ENCODE results near the gene PTPN3. TPM values are rescaled to one million over a fixed set of nuclear protein-coding genes. Genes with fewer than 3 reads are reported as not detected.

The PTPN3 gene
- total and polyA plus RNA-seq, 2 donors from 2014 or later, result 33.7 to 40.6 TPM

DNA sequence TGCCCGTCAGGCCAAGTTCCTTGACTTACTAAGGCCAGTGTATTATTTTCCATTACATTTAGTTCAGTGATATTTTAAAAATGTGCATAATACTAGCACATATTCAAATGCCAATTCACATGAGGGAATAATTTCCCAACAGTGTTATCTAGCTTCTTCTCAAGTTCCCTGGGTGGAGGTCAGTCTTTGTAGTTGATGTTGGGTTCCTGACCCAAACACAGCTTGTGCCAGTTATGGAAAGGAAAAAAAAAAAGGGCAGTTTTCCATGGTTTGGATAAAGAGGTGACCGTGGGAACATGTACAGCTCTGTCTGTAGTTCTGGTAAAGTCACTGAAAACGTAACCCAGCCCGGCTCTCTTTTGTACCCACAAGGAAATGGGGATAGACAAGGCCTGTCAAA is 11.5 kb upstream of the PTPN3 start:
- no peaks in the 10 kb centered on the region for H3K36me3 ChIP-seq (ENCODE audit: control insufficient read depth in 2 of 3, insufficient read depth in 3 of 3, low read length in 3 of 3)
- H3K9ac ChIP-seq (ENCODE audit: low read length in 3 of 3), result no peak overlapping the region
- intact Hi-C loops (cut with DNase I), result no loop called here
- FAIRE-seq, result no peak
- H3K4me3 ChIP-seq (ENCODE audit: low read length in 3 of 3), result no peak overlapping the region
- peaks cover 0 to 8% (median 3%) of the 10 kb centered on the region in 3 donors for H3K4me1 ChIP-seq (ENCODE audit: control insufficient read depth in 2 of 3, insufficient read depth in 2 of 3, low read depth in 1 of 3, low read length in 3 of 3)
- no peaks in the 10 kb centered on the region for H3K27me3 ChIP-seq (ENCODE audit: control insufficient read depth, insufficient read depth, low read length)
- H3K27ac ChIP-seq (ENCODE audit: low read depth in 2 of 2, low read length in 2 of 2), result no peak overlapping the region
- DNase-seq, result no peak
- no peak for TF ChIP-seq CTCF (IDR thresholded peaks at IDR 0.05; ENCODE audit: borderline replicate concordance, extremely low read depth, insufficient read depth)
- no peaks in the 10 kb centered on the region for H3K9me3 ChIP-seq (ENCODE audit: control insufficient read depth in 2 of 3, insufficient read depth in 1 of 3, low read length in 3 of 3)

- Histone ChIP-seq H3K4me1 (ENCODE audit: control insufficient read depth in 2 of 3, insufficient read depth in 2 of 3, low read depth in 1 of 3, low read length in 3 of 3) (peaks cover 0 to 8% (median 3%) of the 10 kb centered on the region in 3 donors), H3K27ac (ENCODE audit: low read depth in 2 of 2, low read length in 2 of 2) (no peak overlapping the region), H3K27me3 (ENCODE audit: control insufficient read depth, insufficient read depth, low read length) (no peaks in the 10 kb centered on the region), H3K9me3 (ENCODE audit: control insufficient read depth in 2 of 3, insufficient read depth in 1 of 3, low read length in 3 of 3) (no peaks in the 10 kb centered on the region), H3K4me3 (ENCODE audit: low read length in 3 of 3) (no peak overlapping the region), H3K9ac (ENCODE audit: low read length in 3 of 3) (no peak overlapping the region), H3K36me3 (ENCODE audit: control insufficient read depth in 2 of 3, insufficient read depth in 3 of 3, low read length in 3 of 3) (no peaks in the 10 kb centered on the region)
- FAIRE-seq (no peak), DNase-seq (no peak)
- TF ChIP-seq CTCF (IDR thresholded peaks at IDR 0.05; ENCODE audit: borderline replicate concordance, extremely low read depth, insufficient read depth), result no peak
- intact Hi-C loops (cut with DNase I), result no loop called here
These were observed 9.3 kb upstream of the PTPN3 start for GRCh38 chr9:109507421-109507838.

GRCh38 chr9:109506097-109506712 is 8.1 kb upstream of the PTPN3 start:
- H3K4me3 ChIP-seq (ENCODE audit: low read length in 3 of 3), result no peak overlapping the region
- peak overlapping the region in 1 of 2 donors; percentile 49 for H3K27ac ChIP-seq (ENCODE audit: low read depth in 2 of 2, low read length in 2 of 2)
- H3K36me3 ChIP-seq (ENCODE audit: control insufficient read depth in 2 of 3, insufficient read depth in 3 of 3, low read length in 3 of 3), result no peaks in the 10 kb centered on the region
- DNase-seq (peak in 1 of 5 donors; percentile 21), FAIRE-seq (no peak)
- H3K4me1 ChIP-seq (ENCODE audit: control insufficient read depth in 2 of 3, insufficient read depth in 2 of 3, low read depth in 1 of 3, low read length in 3 of 3), result peaks cover 0 to 8% (median 3%) of the 10 kb centered on the region in 3 donors
- no peaks in the 10 kb centered on the region for H3K9me3 ChIP-seq (ENCODE audit: control insufficient read depth in 2 of 3, insufficient read depth in 1 of 3, low read length in 3 of 3)
- intact Hi-C loops (cut with DNase I), result no loop called here
- no peak for TF ChIP-seq CTCF (IDR thresholded peaks at IDR 0.05; ENCODE audit: borderline replicate concordance, extremely low read depth, insufficient read depth)
- no peaks in the 10 kb centered on the region for H3K27me3 ChIP-seq (ENCODE audit: control insufficient read depth, insufficient read depth, low read length)
- H3K9ac ChIP-seq (ENCODE audit: low read length in 3 of 3), result no peak overlapping the region

GRCh38 chr9:109504689-109505088 is 6.6 kb upstream of the PTPN3 start:
- peaks cover 2% of the 10 kb centered on the region for H3K27me3 ChIP-seq (ENCODE audit: control insufficient read depth, insufficient read depth, low read length)
- TF ChIP-seq CTCF (IDR thresholded peaks at IDR 0.05; ENCODE audit: borderline replicate concordance, extremely low read depth, insufficient read depth), result no peak
- peak in 1 of 5 donors; percentile 6 for DNase-seq
- FAIRE-seq, result no peak
- no peaks in the 10 kb centered on the region for H3K9me3 ChIP-seq (ENCODE audit: control insufficient read depth in 2 of 3, insufficient read depth in 1 of 3, low read length in 3 of 3)
- intact Hi-C loops (cut with DNase I), result no loop called here
- no peak overlapping the region for H3K27ac ChIP-seq (ENCODE audit: low read depth in 2 of 2, low read length in 2 of 2)
- H3K36me3 ChIP-seq (ENCODE audit: control insufficient read depth in 2 of 3, insufficient read depth in 3 of 3, low read length in 3 of 3), result no peaks in the 10 kb centered on the region
- H3K9ac ChIP-seq (ENCODE audit: low read length in 3 of 3), result no peak overlapping the region
- H3K4me1 ChIP-seq (ENCODE audit: control insufficient read depth in 2 of 3, insufficient read depth in 2 of 3, low read depth in 1 of 3, low read length in 3 of 3), result peaks cover 0 to 8% (median 3%) of the 10 kb centered on the region in 3 donors
- H3K4me3 ChIP-seq (ENCODE audit: low read length in 3 of 3), result no peak overlapping the region
